Transverse colon (tissue), 4 donors: ENCODE data around the gene ACTA2. TPM values are rescaled to one million over a fixed set of nuclear protein-coding genes. Genes with fewer than 3 reads are reported as not detected.

Source experiments
- DNase-seq: peaks from one replicate; pipeline ENCODE4 v3.0.0-alpha.2; 2019
- H3K27ac ChIP-seq, 4 donors: fragments of 200-600 bp; sonication (generic); 2 replicates each; pipeline ENCODE4 v1.5.1; 2016 to 2018; ENCODE audit warnings: inconsistent platforms in 4 of 4
- H3K27me3 ChIP-seq: fragments of 200-600 bp; sonication (generic); 2 replicates; pipeline ENCODE4 v1.5.1; 2017; ENCODE audit warnings: inconsistent platforms
- H3K36me3 ChIP-seq, 4 donors: fragments of 200-600 bp; sonication (generic); 2 replicates each; pipeline ENCODE4 v1.5.1; 2017 to 2019; ENCODE audit warnings: inconsistent platforms in 4 of 4
- H3K4me1 ChIP-seq, 4 donors: fragments of 200-600 bp; sonication (generic); 2 replicates each; pipeline ENCODE4 v1.5.1; 2017 to 2020; ENCODE audit warnings: inconsistent platforms in 4 of 4
- H3K4me3 ChIP-seq, 4 donors: fragments of 200-600 bp; sonication (generic); 1 replicate in 1 of 4; 2 replicates in 3 of 4; pipeline versions ENCODE4 v1.5.1 to v1.6.1; 2017 to 2019; ENCODE audit warnings: inconsistent platforms in 4 of 4
- H3K9me3 ChIP-seq, 2 donors: fragments of 200-600 bp; sonication (generic); 2 replicates each; pipeline ENCODE4 v1.5.1; 2017 to 2019; ENCODE audit warnings: inconsistent platforms in 2 of 2
- CTCF ChIP-seq, 5 experiments: fragments of 200-600 bp in 3 of 5; fragments of 450-650 bp in 2 of 5; sonication (generic) in 3 of 5; IDR thresholded peaks; 1 replicate in 2 of 5; 2 replicates in 3 of 5; pipeline ENCODE4 v1.5.1; 2016 to 2017; ENCODE audit warnings: antibody characterized with exemption in 5 of 5, inconsistent platforms in 3 of 5, mild to moderate bottlenecking in 2 of 5, moderate library complexity in 1 of 5
- EP300 ChIP-seq: sonication (generic); formaldehyde crosslinking; IDR thresholded peaks from one replicate; pipeline ENCODE4 v1.6.1; 2017; ENCODE audit warnings: antibody characterized with exemption, low read depth
- POLR2A ChIP-seq: fragments of 450-650 bp; IDR thresholded peaks from one replicate; pipeline ENCODE4 v1.6.1; 2016; ENCODE audit warnings: antibody characterized with exemption, mild to moderate bottlenecking, moderate library complexity
- POLR2AphosphoS5 ChIP-seq, 3 donors: sonication (generic); formaldehyde crosslinking; IDR thresholded peaks; one replicate each; pipeline ENCODE4 v1.6.1; 2016; ENCODE audit warnings: antibody characterized with exemption in 3 of 3
- WGBS, 2 donors: methylation state at CpG; one replicate each; pipeline ENCODE4 v1.1.5; 2018; ENCODE audit warnings: low coverage in 1 of 2; 5-methylcytosine and 5-hydroxymethylcytosine counted together
- in situ Hi-C, 4 donors: fragments of 200-750 bp; cut with MboI; loops; one replicate each; pipeline versions ENCODE4 v1.15.0 to v1.15.1; 2017; ENCODE audit warnings: low sequenced_read_pairs in 3 of 4, low pct_ligation_motif_present in 1 of 4, low pct_unique_long_range_greater_than_20kb in 1 of 4
- intact Hi-C: fragments of 100-400 bp; cut with DNase I; formaldehyde crosslinking; loops from one replicate; pipeline ENCODE4 v1.15.1; 2023; ENCODE audit warnings: low total_unique reads
- total RNA-seq, 4 donors: library from RNA; depleted of rRNA; stranded (reverse); fragments of >200 nt; gene quantifications; one replicate each; pipeline ENCODE4 v1.1.0, GENCODE V29; 2016

Gene ACTA2
- total RNA-seq, 4 donors from 2014 or later = 403 to 1,827 (median 457) TPM

- TF ChIP-seq POLR2A = no peak
- TF ChIP-seq EP300 = peak; percentile 91
- TF ChIP-seq POLR2AphosphoS5 (IDR thresholded peaks at IDR 0.05) = peak in 2 of 3 donors; percentile 48 to 67
- in situ Hi-C loops (no loop called here), intact Hi-C loops (no loop called here)
- Histone ChIP-seq H3K9me3 (no peaks in the 10 kb centered on the region), H3K4me3 (no peak overlapping the region), H3K4me1 (peaks cover 24 to 96% (median 54%) of the 10 kb centered on the region in 4 donors), H3K36me3 (no peaks in the 10 kb centered on the region), H3K27ac (peak overlapping the region; percentile 84 to 87 (median 86)), H3K27me3 (no peaks in the 10 kb centered on the region)
- DNase-seq = peak; percentile 63
- 50 to 54% methylated on average over 2 to 4 of the region's 4 CpGs for WGBS, 2 donors
Measured at GRCh38 chr10:88896372-88896993, 56.1 kb downstream of the ACTA2 start.

GRCh38 chr10:88895250-88895649 lies 57.3 kb downstream of the ACTA2 start:
- TF ChIP-seq EP300 = no peak
- peak in 1 of 5 experiments; percentile 22 for TF ChIP-seq CTCF (IDR thresholded peaks at IDR 0.05)
- TF ChIP-seq POLR2AphosphoS5 (IDR thresholded peaks at IDR 0.05) = no peak
- 30 to 42% methylated on average over 1 of the region's 1 CpG for WGBS, 2 donors
- Histone ChIP-seq H3K4me3 (no peak overlapping the region), H3K36me3 (no peaks in the 10 kb centered on the region), H3K27ac (peak overlapping the region; percentile 84 to 87 (median 86)), H3K4me1 (peaks cover 21 to 88% (median 44%) of the 10 kb centered on the region in 4 donors), H3K27me3 (no peaks in the 10 kb centered on the region), H3K9me3 (no peaks in the 10 kb centered on the region)
- DNase-seq = no peak
- intact Hi-C loops (no loop called here), in situ Hi-C loops (no loop called here)

- H3K9me3 ChIP-seq = no peaks in the 10 kb centered on the region
- peaks cover 18 to 77% (median 40%) of the 10 kb centered on the region in 4 donors for H3K4me1 ChIP-seq
- DNase-seq = no peak
- H3K27me3 ChIP-seq = no peaks in the 10 kb centered on the region
- H3K4me3 ChIP-seq = no peak overlapping the region
- H3K36me3 ChIP-seq = no peaks in the 10 kb centered on the region
- intact Hi-C loops = no loop called here
- peak overlapping the region; percentile 84 to 87 (median 86) for H3K27ac ChIP-seq
- in situ Hi-C loops = no loop called here
- 64 to 89% methylated on average over 2 to 3 of the region's 3 CpGs for WGBS, 2 donors
- TF ChIP-seq EP300 (no peak), CTCF (IDR thresholded peaks at IDR 0.05) (no peak), POLR2AphosphoS5 (IDR thresholded peaks at IDR 0.05) (peak in 1 of 3 donors; percentile 32)
Measured at GRCh38 chr10:88893611-88894010, 59.0 kb downstream of the ACTA2 start.

GRCh38 chr10:88892222-88892967 lies 60.2 kb downstream of the ACTA2 start:
- H3K36me3 ChIP-seq = no peaks in the 10 kb centered on the region
- intact Hi-C loops = no loop called here
- H3K9me3 ChIP-seq = no peaks in the 10 kb centered on the region
- peaks cover 8 to 73% (median 29%) of the 10 kb centered on the region in 4 donors for H3K4me1 ChIP-seq
- DNase-seq = no peak
- in situ Hi-C loops = no loop called here
- H3K27me3 ChIP-seq = no peaks in the 10 kb centered on the region
- 49% methylated on average over 2 of the region's 2 CpGs; no CpG with 5 or more reads in 1 of the 2 donors for WGBS, 2 donors
- no peak for TF ChIP-seq CTCF (IDR thresholded peaks at IDR 0.05)
- TF ChIP-seq POLR2AphosphoS5 (IDR thresholded peaks at IDR 0.05) = no peak
- no peak for TF ChIP-seq POLR2A
- TF ChIP-seq EP300 = no peak
- H3K27ac ChIP-seq = peak overlapping the region; percentile 84 to 87 (median 86)
- no peak overlapping the region for H3K4me3 ChIP-seq
